Loucy (cell line): Measurements from ENCODE around the gene DAPK1.

ENCODE experiments used
- CTCF ChIP-seq: fragments of 200-600 bp; sonication (generic); conservative IDR thresholded peaks from 2 replicates; pipeline ENCODE4 v1.5.1; 2014; ENCODE audit warnings: mild to moderate bottlenecking, antibody characterized with exemption, low read length
- EZH2phosphoT487 ChIP-seq: fragments of 200-600 bp; IDR thresholded peaks from 2 replicates; pipeline ENCODE4 v1.6.1; 2018; ENCODE audit warnings: antibody characterized with exemption, mild to moderate bottlenecking, moderate library complexity, borderline replicate concordance

- no peak for TF ChIP-seq CTCF
- TF ChIP-seq EZH2phosphoT487 = no peak
These were observed 205.3 kb downstream of the DAPK1 start for GRCh38 chr9:87702921-87703320.
